ENCODE measurements around the gene TNS1.

- TF ChIP-seq ATF1 (CRISPR knock-in tag; IDR thresholded peaks at IDR 0.05) (no peak), ATF1 (tag; IDR thresholded peaks at IDR 0.05) (no peak), POLR2A (conservative IDR thresholded peaks at IDR 0.05) (no peak), NBN (IDR thresholded peaks at IDR 0.05; ENCODE audit: low read depth) (no peak), ELF4 (CRISPR knock-in tag; IDR thresholded peaks at IDR 0.05) (no peak), ZBTB2 (IDR thresholded peaks at IDR 0.05) (no peak), NR2C2 (CRISPR knock-in tag; IDR thresholded peaks at IDR 0.05) (no peak), NR2C2 (tag; IDR thresholded peaks at IDR 0.05) (no peak), TFAM (CRISPR knock-in tag; conservative IDR thresholded peaks at IDR 0.05) (no peak), GABPA (tag; conservative IDR thresholded peaks at IDR 0.05; ENCODE audit: low read depth) (no peak), ZBTB17 (CRISPR knock-in tag; IDR thresholded peaks at IDR 0.05) (no peak)
Observed at GRCh38 chr2:217822296-217823252, 180.2 kb downstream of the TNS1 start.

All from K562 (cell line).